SK-N-SH (cell line): ENCODE data around the gene GULP1. TPM values are rescaled to one million over a fixed set of nuclear protein-coding genes. Genes with fewer than 3 reads are reported as not detected.

ENCODE experiments used
- CTCF ChIA-PET: fragments of 300-600, 350-600 bp; formaldehyde crosslinking; extraction: SDS; loops from one replicate; lab custom pipeline; 2021; lab: Yijun Ruan, JAX
- POLR2A ChIA-PET: fragments of 350-600 bp; sonication (Branson Sonifier 250); formaldehyde crosslinking; extraction: SDS; loops from one replicate; lab custom pipeline; 2020; ENCODE audit warnings: antibody characterized with exemption, inconsistent platforms; lab: Yijun Ruan, JAX
- DNase-seq: peaks from one replicate; pipeline ENCODE4 v3.0.0; 2012
- H2AFZ ChIP-seq: fragments of 200-600 bp; sonication (generic); 2 replicates; pipeline ENCODE4 v1.8.1; 2016; ENCODE audit warnings: antibody characterized with exemption, mild to moderate bottlenecking, low read depth
- H3F3A ChIP-seq: fragments of 200-600 bp; sonication (generic); replicated peaks from 2 replicates; pipeline ENCODE3; 2016; ENCODE audit warnings: antibody characterized with exemption, mild to moderate bottlenecking; ENCODE audit not compliant: insufficient read depth
- H3K27ac ChIP-seq, 2 experiments: fragments of 200-500 bp in 1 of 2; fragments of 200-600 bp in 1 of 2; sonication (Bioruptor generic) in 1 of 2; sonication (generic), shearing (Covaris generic) in 1 of 2; 2 replicates each; pipeline versions ENCODE4 v1.5.1 to v1.6.1; 2014 to 2016; ENCODE audit warnings: low read depth in 2 of 2, inconsistent platforms in 1 of 2, low read length in 1 of 2, mild to moderate bottlenecking in 1 of 2, mixed read lengths in 1 of 2
- H3K27me3 ChIP-seq: fragments of 200-600 bp; sonication (generic), shearing (Covaris generic); 2 replicates; pipeline ENCODE4 v1.6.1; 2016; ENCODE audit warnings: mixed run types; ENCODE audit not compliant: insufficient read depth
- H3K36me3 ChIP-seq, 2 experiments: fragments of 200-500 bp in 1 of 2; fragments of 200-600 bp in 1 of 2; sonication (Bioruptor generic) in 1 of 2; sonication (generic) in 1 of 2; replicated peaks in 1 of 2; 2 replicates each; pipeline versions ENCODE3 to v1.5.1; 2014 to 2016; ENCODE audit warnings: low read length in 1 of 2, mild to moderate bottlenecking in 1 of 2; ENCODE audit not compliant: insufficient read depth in 2 of 2, control insufficient read depth in 1 of 2
- H3K4me1 ChIP-seq, 2 experiments: fragments of 200-500 bp in 1 of 2; fragments of 200-600 bp in 1 of 2; sonication (Bioruptor generic) in 1 of 2; sonication (generic), shearing (Covaris generic) in 1 of 2; 2 replicates each; pipeline versions ENCODE4 v1.5.1 to v1.6.1; 2014 to 2016; ENCODE audit warnings: low read depth in 1 of 2, low read length in 1 of 2, mixed run types in 1 of 2; ENCODE audit not compliant: insufficient read depth in 2 of 2, control insufficient read depth in 1 of 2
- H3K4me2 ChIP-seq: fragments of 200-600 bp; sonication (generic), shearing (Covaris generic); 2 replicates; pipeline ENCODE4 v1.6.1; 2017; ENCODE audit warnings: mixed run types
- H3K4me3 ChIP-seq, 2 experiments: fragments of 200-500 bp in 1 of 2; fragments of 200-600 bp in 1 of 2; sonication (Bioruptor generic) in 1 of 2; sonication (generic), shearing (Covaris generic) in 1 of 2; 2 replicates each; pipeline versions ENCODE4 v1.5.1 to v1.8.1; 2014 to 2016; ENCODE audit warnings: low read depth in 2 of 2, inconsistent platforms in 1 of 2, low read length in 1 of 2, mild to moderate bottlenecking in 1 of 2, mixed read lengths in 1 of 2, moderate library complexity in 1 of 2
- H3K79me2 ChIP-seq: fragments of 200-600 bp; sonication (generic); 2 replicates; pipeline ENCODE4 v1.8.1; 2017; ENCODE audit warnings: mild to moderate bottlenecking; ENCODE audit not compliant: insufficient read depth
- H3K9ac ChIP-seq: fragments of 200-600 bp; sonication (generic); 2 replicates; pipeline ENCODE4 v1.6.1; 2017; ENCODE audit warnings: mixed run types
- H3K9me2 ChIP-seq: fragments of 200-600 bp; sonication (generic); 2 replicates; pipeline ENCODE4 v1.6.1; 2017; ENCODE audit warnings: mixed run types
- H3K9me3 ChIP-seq: fragments of 200-600 bp; sonication (generic); 2 replicates; pipeline ENCODE4 v1.6.1; 2017; ENCODE audit warnings: mixed run types, mild to moderate bottlenecking, moderate library complexity
- H4K20me1 ChIP-seq: fragments of 200-600 bp; sonication (generic); 2 replicates; pipeline ENCODE4 v1.6.1; 2017; ENCODE audit warnings: mild to moderate bottlenecking, mixed run types; ENCODE audit not compliant: insufficient read depth
- CTCF ChIP-seq: fragments of 200-600 bp; sonication (generic); IDR thresholded peaks from 2 replicates; pipeline ENCODE4 v1.6.1; 2017; ENCODE audit warnings: antibody characterized with exemption, mild to moderate bottlenecking, moderate library complexity
- EZH2phosphoT487 ChIP-seq: fragments of 200-600 bp; sonication (generic); IDR thresholded peaks from 2 replicates; pipeline ENCODE4 v1.6.1; 2017; ENCODE audit warnings: low read depth, mixed run types, mild to moderate bottlenecking, antibody characterized with exemption, moderate library complexity, borderline replicate concordance
- FOXJ3 ChIP-seq: sonication (generic); formaldehyde crosslinking; IDR thresholded peaks from 2 replicates; pipeline ENCODE4 v1.5.1; 2020; ENCODE audit warnings: mild to moderate bottlenecking, missing genetic modification reagents
- IRF3 ChIP-seq: fragments of 150-350 bp; IDR thresholded peaks from 2 replicates; pipeline ENCODE4 v1.6.1; 2016; ENCODE audit warnings: mild to moderate bottlenecking, low read depth, low read length
- MEF2A ChIP-seq: IDR thresholded peaks from 2 replicates; pipeline ENCODE4 v1.4.0; 2012; ENCODE audit warnings: low read depth, borderline replicate concordance
- MXI1 ChIP-seq: IDR thresholded peaks from 2 replicates; pipeline ENCODE4 v1.6.1; 2012; ENCODE audit warnings: mild to moderate bottlenecking, low read depth, low read length, improper control_type of control experiment
- NFIC ChIP-seq: IDR thresholded peaks from 2 replicates; pipeline ENCODE4 v1.4.0; 2012; ENCODE audit warnings: borderline replicate concordance
- POLR2AphosphoS5 ChIP-seq: IDR thresholded peaks from 2 replicates; pipeline ENCODE4 v1.6.1; 2012; ENCODE audit warnings: low read depth, low read length
- RAD21 ChIP-seq: IDR thresholded peaks from 2 replicates; pipeline ENCODE4 v1.6.1; 2012; ENCODE audit warnings: mild to moderate bottlenecking, low read length
- REST ChIP-seq: IDR thresholded peaks from 2 replicates; pipeline ENCODE4 v1.6.1; 2012; ENCODE audit warnings: mild to moderate bottlenecking, low read depth, low read length, moderate library complexity
- RFX5 ChIP-seq: IDR thresholded peaks from 2 replicates; pipeline ENCODE4 v1.6.1; 2012; ENCODE audit warnings: mild to moderate bottlenecking, improper control_type of control experiment, low read length
- RXRA ChIP-seq: IDR thresholded peaks from 2 replicates; pipeline ENCODE4 v1.4.0; 2012; ENCODE audit warnings: low read depth, mild to moderate bottlenecking, borderline replicate concordance
- SIN3A ChIP-seq: IDR thresholded peaks from 2 replicates; pipeline ENCODE4 v1.6.1; 2012; ENCODE audit warnings: low read depth, mild to moderate bottlenecking, low read length, moderate library complexity, borderline replicate concordance
- TAF1 ChIP-seq: IDR thresholded peaks from 2 replicates; pipeline ENCODE4 v1.6.1; 2012; ENCODE audit warnings: low read depth, mild to moderate bottlenecking, low read length, moderate library complexity, borderline replicate concordance
- USF1 ChIP-seq: IDR thresholded peaks from 2 replicates; pipeline ENCODE4 v1.4.0; 2012; ENCODE audit warnings: low read depth, borderline replicate concordance
- USF2 ChIP-seq: fragments of 150-350 bp; IDR thresholded peaks from 2 replicates; pipeline ENCODE4 v1.6.1; 2017; ENCODE audit warnings: antibody characterized with exemption, low read length, low read depth, borderline replicate concordance
- YY1 ChIP-seq: IDR thresholded peaks from 2 replicates; pipeline ENCODE4 v1.4.0; 2012; ENCODE audit warnings: low read depth, mild to moderate bottlenecking
- WGBS: methylation state at CpG from one replicate; pipeline ENCODE4 v1.1.6; 2017; ENCODE audit warnings: low lambda C conversion rate; 5-methylcytosine and 5-hydroxymethylcytosine counted together
- polyA plus RNA-seq, 3 experiments: library from polyadenylated mRNA; depleted of rRNA; stranded (reverse); fragments of >200 nt; gene quantifications; 2 replicates each; pipeline ENCODE4 v1.2.3, GENCODE V29; 2012

Gene GULP1
- polyA plus RNA-seq, 1 of the 3 experiments (the other 2 are of a cell fraction) = 33.8 TPM

- Histone ChIP-seq H3K27ac (peak overlapping the region; percentile 43 to 95; a peak in 3 of 4 replicates), H3K9me2 (no peaks in the 10 kb centered on the region), H4K20me1 (no peaks in the 10 kb centered on the region), H3K4me2 (no peak overlapping the region; the same call in 1 of the 2 replicates), H3K4me3 (no peak overlapping the region), H3K9ac (no peak overlapping the region), H3K27me3 (no peaks in the 10 kb centered on the region), H3K9me3 (peaks cover 5% of the 10 kb centered on the region; the same call in 1 of the 2 replicates), H3K36me3 (peaks cover 0 to 14% of the 10 kb centered on the region in 2 experiments), H3F3A (peaks cover 13% of the 10 kb centered on the region), H3K4me1 (peaks cover 13 to 22% of the 10 kb centered on the region in 2 experiments; a peak in 3 of 4 replicates), H2AFZ (no peak overlapping the region), H3K79me2 (peaks cover 28% of the 10 kb centered on the region)
- ChIA-PET POLR2A (no interaction called here), CTCF (interaction anchor here (1.4 to 2.2 kb wide), 2 partner anchors 9 to 25 kb away, joined by 4 to 8 read pairs; no protein-coding TSS in a partner anchor)
- no peak for DNase-seq
- 85% methylated on average over 1 of the region's 1 CpG for WGBS
- TF ChIP-seq TAF1 (no peak), RFX5 (no peak), FOXJ3 (CRISPR knock-in tag) (no peak), YY1 (no peak), MEF2A (no peak), POLR2AphosphoS5 (no peak)
Measured at GRCh38 chr2:188414869-188415753, 123.4 kb downstream of the GULP1 start.

GRCh38 chr2:188415754-188416083, 124.0 kb downstream of the GULP1 start:
- H3K4me2 ChIP-seq = no peak overlapping the region; the same call in 1 of the 2 replicates
- TF ChIP-seq EZH2phosphoT487 (no peak), REST (no peak), SIN3A (no peak), USF2 (no peak), RFX5 (no peak), RAD21 (no peak), CTCF (no peak), IRF3 (no peak), RXRA (no peak), USF1 (no peak), NFIC (no peak), MXI1 (no peak)

More at GRCh38 chr2:188415754-188416083, 124.0 kb downstream of the GULP1 start:
- H3K4me3 ChIP-seq = no peak overlapping the region
- ChIA-PET POLR2A (no interaction called here), CTCF (interaction anchor here (1.4 to 2.2 kb wide), 2 partner anchors 9 to 25 kb away, joined by 4 to 8 read pairs; no protein-coding TSS in a partner anchor)
- H3K9me2 ChIP-seq = no peaks in the 10 kb centered on the region
- H3K36me3 ChIP-seq = peaks cover 0 to 19% of the 10 kb centered on the region in 2 experiments
- H3K79me2 ChIP-seq = peaks cover 34% of the 10 kb centered on the region
- H4K20me1 ChIP-seq = no peaks in the 10 kb centered on the region
- H3K4me1 ChIP-seq = peaks cover 13 to 22% of the 10 kb centered on the region in 2 experiments; a peak in 3 of 4 replicates
- DNase-seq = no peak
- peaks cover 13% of the 10 kb centered on the region for H3F3A ChIP-seq
- no peaks in the 10 kb centered on the region for H3K27me3 ChIP-seq
- peaks cover 5% of the 10 kb centered on the region; the same call in 1 of the 2 replicates for H3K9me3 ChIP-seq
- no peak overlapping the region for H2AFZ ChIP-seq
- 80% methylated on average over 1 of the region's 1 CpG for WGBS
- H3K27ac ChIP-seq = peak overlapping the region; percentile 43 to 95
- H3K9ac ChIP-seq = no peak overlapping the region
